ENCODE results near the gene ZNF8. TPM values are rescaled to one million over a fixed set of nuclear protein-coding genes. Genes with fewer than 3 reads are reported as not detected.
"Not testable (repeated sequence)": the region's sequence is repeated elsewhere in the genome, so short reads cannot be mapped to it uniquely, and the experiment has no call there.

ZNF8 gene
- total and polyA plus RNA-seq, 2 donors (not counting 1 experiment from before 2014, with no cell fraction given) = 2.6 to 5.6 TPM

- H3K9ac ChIP-seq (ENCODE audit: insufficient read depth, low read length); H3K27ac ChIP-seq (ENCODE audit: insufficient read depth, low read length); H3K4me2 ChIP-seq (ENCODE audit: extremely low read depth, insufficient read depth, low read length); H3K9me3 ChIP-seq (ENCODE audit: control insufficient read depth, insufficient read depth, low read depth, low read length); H3K79me2 ChIP-seq (ENCODE audit: control insufficient read depth, insufficient read depth, low read length); H3K4me3 ChIP-seq (replicated peaks in 1 of 4; ENCODE audit: control extremely low read depth in 1 of 4, insufficient read depth in 1 of 4, low read depth in 3 of 4, low read length in 4 of 4); H4K20me1 ChIP-seq (ENCODE audit: control insufficient read depth, extremely low read depth, insufficient read depth, low read length); H3K27me3 ChIP-seq (ENCODE audit: control insufficient read depth, insufficient read depth, low read length); H3K4me1 ChIP-seq (ENCODE audit: control insufficient read depth, extremely low read depth, insufficient read depth, low read length); H2AFZ ChIP-seq (ENCODE audit: low read length): not testable (repeated sequence)
- TF ChIP-seq, protein P1, sequence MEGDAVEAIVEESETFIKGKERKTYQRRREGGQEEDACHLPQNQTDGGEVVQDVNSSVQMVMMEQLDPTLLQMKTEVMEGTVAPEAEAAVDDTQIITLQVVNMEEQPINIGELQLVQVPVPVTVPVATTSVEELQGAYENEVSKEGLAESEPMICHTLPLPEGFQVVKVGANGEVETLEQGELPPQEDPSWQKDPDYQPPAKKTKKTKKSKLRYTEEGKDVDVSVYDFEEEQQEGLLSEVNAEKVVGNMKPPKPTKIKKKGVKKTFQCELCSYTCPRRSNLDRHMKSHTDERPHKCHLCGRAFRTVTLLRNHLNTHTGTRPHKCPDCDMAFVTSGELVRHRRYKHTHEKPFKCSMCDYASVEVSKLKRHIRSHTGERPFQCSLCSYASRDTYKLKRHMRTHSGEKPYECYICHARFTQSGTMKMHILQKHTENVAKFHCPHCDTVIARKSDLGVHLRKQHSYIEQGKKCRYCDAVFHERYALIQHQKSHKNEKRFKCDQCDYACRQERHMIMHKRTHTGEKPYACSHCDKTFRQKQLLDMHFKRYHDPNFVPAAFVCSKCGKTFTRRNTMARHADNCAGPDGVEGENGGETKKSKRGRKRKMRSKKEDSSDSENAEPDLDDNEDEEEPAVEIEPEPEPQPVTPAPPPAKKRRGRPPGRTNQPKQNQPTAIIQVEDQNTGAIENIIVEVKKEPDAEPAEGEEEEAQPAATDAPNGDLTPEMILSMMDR (conservative IDR thresholded peaks at IDR 0.05 in 1 of 2, IDR thresholded peaks at IDR 0.05 in 1 of 2; ENCODE audit: low read depth in 1 of 2, low read length in 2 of 2) = peak in 1 of 2 donors; percentile 33
- peaks cover 24% of the 10 kb centered on the region for H3K36me3 ChIP-seq (ENCODE audit: control insufficient read depth, insufficient read depth, low read length)
- peak in 1 of 2 donors; percentile 34 for DNase-seq (ENCODE audit: low read depth in 2 of 2)
Measured at GRCh38 chr19:58310685-58311084, 31.9 kb downstream of the ZNF8 start.

- DNase-seq (ENCODE audit: low read depth in 2 of 2) = no peak
- Histone ChIP-seq H2AFZ (ENCODE audit: low read length) (no peak overlapping the region), H3K4me1 (ENCODE audit: control insufficient read depth, extremely low read depth, insufficient read depth, low read length) (no peaks in the 10 kb centered on the region), H3K4me2 (ENCODE audit: extremely low read depth, insufficient read depth, low read length) (no peak overlapping the region), H3K36me3 (ENCODE audit: control insufficient read depth, insufficient read depth, low read length) (peaks cover 25% of the 10 kb centered on the region), H3K27me3 (ENCODE audit: control insufficient read depth, insufficient read depth, low read length) (no peaks in the 10 kb centered on the region), H3K9me3 (ENCODE audit: control insufficient read depth, insufficient read depth, low read depth, low read length) (no peaks in the 10 kb centered on the region), H3K27ac (ENCODE audit: insufficient read depth, low read length) (no peak overlapping the region), H4K20me1 (ENCODE audit: control insufficient read depth, extremely low read depth, insufficient read depth, low read length) (no peaks in the 10 kb centered on the region), H3K9ac (ENCODE audit: insufficient read depth, low read length) (no peak overlapping the region), H3K4me3 (replicated peaks in 1 of 4; ENCODE audit: control extremely low read depth in 1 of 4, insufficient read depth in 1 of 4, low read depth in 3 of 4, low read length in 4 of 4) (no peak overlapping the region), H3K79me2 (ENCODE audit: control insufficient read depth, insufficient read depth, low read length) (peaks cover 2% of the 10 kb centered on the region)
- TF ChIP-seq, protein P1 (conservative IDR thresholded peaks at IDR 0.05 in 1 of 2, IDR thresholded peaks at IDR 0.05 in 1 of 2; ENCODE audit: low read depth in 1 of 2, low read length in 2 of 2) = no peak
- no peak for TF ChIP-seq EZH2 (IDR thresholded peaks at IDR 0.05; ENCODE audit: low read length, missing control alignments)
Measured at GRCh38 chr19:58311345-58311865, 32.6 kb downstream of the ZNF8 start.

GRCh38 chr19:58315580-58315979 is 36.8 kb downstream of the ZNF8 start:
- no peak overlapping the region for H3K4me3 ChIP-seq (replicated peaks in 1 of 4; ENCODE audit: control extremely low read depth in 1 of 4, insufficient read depth in 1 of 4, low read depth in 3 of 4, low read length in 4 of 4)
- no peak overlapping the region for H3K27ac ChIP-seq (ENCODE audit: insufficient read depth, low read length)
- H3K27me3 ChIP-seq (ENCODE audit: control insufficient read depth, insufficient read depth, low read length) = no peaks in the 10 kb centered on the region
- no peak overlapping the region for H2AFZ ChIP-seq (ENCODE audit: low read length)
- no peaks in the 10 kb centered on the region for H3K79me2 ChIP-seq (ENCODE audit: control insufficient read depth, insufficient read depth, low read length)
- TF ChIP-seq EZH2 (IDR thresholded peaks at IDR 0.05; ENCODE audit: low read length, missing control alignments) = no peak
- TF ChIP-seq, protein P1 (conservative IDR thresholded peaks at IDR 0.05 in 1 of 2, IDR thresholded peaks at IDR 0.05 in 1 of 2; ENCODE audit: low read depth in 1 of 2, low read length in 2 of 2) = no peak
- H4K20me1 ChIP-seq (ENCODE audit: control insufficient read depth, extremely low read depth, insufficient read depth, low read length) = no peaks in the 10 kb centered on the region
- DNase-seq (ENCODE audit: low read depth in 2 of 2) = no peak
- H3K36me3 ChIP-seq (ENCODE audit: control insufficient read depth, insufficient read depth, low read length) = peaks cover 19% of the 10 kb centered on the region
- no peaks in the 10 kb centered on the region for H3K4me1 ChIP-seq (ENCODE audit: control insufficient read depth, extremely low read depth, insufficient read depth, low read length)
- H3K4me2 ChIP-seq (ENCODE audit: extremely low read depth, insufficient read depth, low read length) = no peak overlapping the region
- H3K9me3 ChIP-seq (ENCODE audit: control insufficient read depth, insufficient read depth, low read depth, low read length) = no peaks in the 10 kb centered on the region
- H3K9ac ChIP-seq (ENCODE audit: insufficient read depth, low read length) = no peak overlapping the region
